KBM-7 (cell line): ENCODE results near the gene ACSL5.
"Not testable (repeated sequence)": the region's sequence is repeated elsewhere in the genome, so short reads cannot be mapped to it uniquely, and the experiment has no call there.

Experiments
- DNase-seq: peaks from one replicate; pipeline ENCODE4 v3.0.0-alpha.2; 2015
- in situ Hi-C: fragments of 300-500 bp; cut with MboI; formaldehyde crosslinking; loops from 2 replicates; pipeline ENCODE4 v1.14.3; 2020; ENCODE audit warnings: low sequenced_read_pairs, low pct_unique_long_range_greater_than_20kb, mixed read lengths

ACSL5 gene

DNA sequence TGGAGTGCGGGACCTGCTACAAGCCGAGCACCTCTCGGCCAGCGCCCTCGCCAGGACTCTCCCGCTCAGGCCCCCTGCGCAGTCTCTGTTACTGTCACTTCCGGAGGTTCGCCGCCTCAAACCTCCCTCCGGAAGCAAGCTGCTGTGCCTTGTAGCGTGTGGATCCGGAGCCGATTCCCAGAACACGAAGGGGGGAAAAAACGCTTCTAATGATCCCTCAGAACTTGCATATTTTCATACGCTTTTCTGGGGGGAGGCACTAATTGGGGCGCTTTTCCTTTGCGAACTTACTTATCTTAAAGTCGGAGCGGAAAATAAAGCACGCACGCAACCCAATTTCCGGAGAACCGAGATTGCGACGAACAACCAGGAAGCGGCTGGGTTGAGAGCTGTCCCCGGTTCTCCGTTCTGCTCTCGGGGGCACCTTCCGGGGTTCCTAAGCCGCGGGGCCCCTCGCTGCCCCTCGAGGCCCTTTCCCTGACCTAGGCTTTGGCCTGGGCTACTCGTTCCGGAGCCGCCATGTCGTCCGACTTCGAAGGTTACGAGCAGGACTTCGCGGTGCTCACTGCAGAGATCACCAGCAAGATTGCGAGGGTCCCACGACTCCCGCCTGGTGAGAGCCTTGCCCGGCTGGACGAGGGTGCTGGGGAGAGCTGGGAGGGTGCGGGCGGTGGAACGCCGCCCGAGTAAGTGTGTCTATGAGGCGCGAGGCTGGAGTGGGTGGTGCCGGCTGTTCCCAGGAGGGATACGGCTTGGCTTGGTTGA, 73.1 kb downstream of the ACSL5 start, which contains the start of the genes VTI1A and ZDHHC6:
VTI1A (plus strand) TSS at position 361 of the 765 bp plus-strand sequence; CDS start at position 520, 159 bp downstream.
ZDHHC6 (minus strand) TSS at position 60 of the 765 bp plus-strand sequence. CDS start 1,478 bp downstream, outside the sequence.
- peak; percentile 86 for DNase-seq
- in situ Hi-C loops = no loop called here

DNA sequence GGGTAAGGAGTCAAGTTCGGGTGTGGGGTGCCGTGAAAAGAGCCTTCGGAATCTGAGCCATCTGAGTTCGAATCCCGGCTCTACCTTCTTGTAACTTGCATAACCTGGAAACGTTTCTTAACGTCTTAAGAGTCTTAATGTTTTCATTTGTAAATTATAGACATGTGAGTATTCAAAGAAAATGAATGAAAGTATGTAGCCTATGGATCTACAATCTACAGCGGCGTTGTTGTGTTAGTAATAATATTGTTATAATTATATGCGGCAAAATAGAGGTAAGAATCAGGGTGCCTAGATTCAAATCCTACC, 73.7 kb downstream of the ACSL5 start:
- no peak for DNase-seq
- in situ Hi-C loops = no loop called here

DNA sequence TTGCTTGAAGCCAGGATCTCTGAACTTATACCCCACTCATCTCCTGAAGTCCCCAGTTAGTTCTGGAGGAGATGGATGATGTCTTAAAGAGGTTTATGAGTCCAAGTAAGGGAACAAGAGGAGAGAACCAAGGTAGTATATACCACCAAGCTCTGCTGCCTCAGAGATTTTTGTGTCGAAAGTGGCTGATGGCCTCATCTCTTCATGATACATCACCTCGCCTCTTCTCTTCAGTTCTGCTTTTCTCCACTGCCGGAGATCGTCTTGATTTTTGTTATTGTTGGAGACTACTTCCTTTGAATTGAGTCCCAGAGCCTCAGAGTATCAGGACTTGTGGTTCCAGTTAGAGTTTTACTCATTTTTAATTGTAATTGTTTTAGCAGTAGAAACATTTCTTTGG, 75.0 kb downstream of the ACSL5 start:
- peak; percentile 17 for DNase-seq
- in situ Hi-C loops = no loop called here

DNA sequence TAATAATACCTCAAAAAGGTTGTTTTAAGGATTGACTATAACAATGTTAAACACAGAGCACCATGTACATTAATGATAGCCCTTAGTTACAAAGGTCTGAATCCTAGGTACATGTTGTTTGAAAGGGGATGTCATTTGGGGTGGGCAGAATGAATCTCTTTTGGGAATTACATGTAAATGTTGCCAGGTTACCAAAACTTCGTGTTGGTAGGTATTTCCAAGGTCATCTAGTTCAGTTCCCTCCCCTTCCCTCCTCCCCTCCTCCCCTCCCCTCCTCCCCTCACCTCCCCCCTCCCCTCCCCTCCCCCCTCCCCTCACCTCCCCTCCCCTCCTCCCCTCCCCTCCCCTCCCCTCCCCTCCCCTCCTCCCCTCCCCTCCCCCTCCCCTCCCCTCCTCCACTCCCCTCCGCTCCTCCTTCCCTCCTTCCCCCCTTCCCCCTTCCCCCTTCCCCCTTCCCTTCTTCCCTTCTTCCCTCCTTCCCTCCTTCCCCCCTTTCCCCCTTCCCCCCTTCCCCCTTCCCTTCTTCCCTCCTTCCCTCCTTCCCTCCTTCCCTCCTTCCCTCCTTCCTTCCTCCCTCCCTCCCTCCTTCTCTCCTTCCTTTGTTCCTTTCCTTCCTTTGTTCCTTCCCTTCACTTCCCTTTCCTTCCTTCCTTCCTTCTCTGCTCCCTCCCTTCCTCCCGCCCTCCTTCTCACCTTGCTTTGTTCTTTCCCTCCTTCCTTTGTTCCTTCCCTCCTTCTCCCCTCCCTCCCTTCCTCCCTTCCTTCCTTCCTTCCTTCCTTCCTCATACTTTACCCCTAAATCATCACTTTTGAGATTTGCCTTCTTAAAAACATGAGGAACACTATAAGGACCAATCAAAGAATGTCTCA, 81.2 kb downstream of the ACSL5 start:
- in situ Hi-C loops = no loop called here
- DNase-seq = no peak

DNA sequence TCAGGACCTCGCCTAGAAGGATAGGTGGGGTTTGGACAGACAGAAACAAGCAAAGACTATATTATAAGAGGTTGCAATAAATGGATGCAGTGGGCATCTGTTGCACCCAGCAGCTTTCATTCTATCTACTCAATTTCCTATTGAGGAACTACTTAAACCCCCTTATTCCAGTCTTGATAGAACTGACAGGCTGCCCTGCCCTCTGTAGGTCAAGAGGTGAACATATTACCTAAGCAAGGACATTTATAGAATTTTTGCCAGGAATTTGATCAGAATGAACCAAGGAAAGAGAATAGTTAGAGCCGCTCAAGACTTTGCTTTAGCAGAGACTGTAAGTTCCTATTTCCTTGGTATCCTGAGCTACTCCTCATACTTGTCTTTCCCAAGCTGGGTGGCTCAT, 82.6 kb downstream of the ACSL5 start:
- DNase-seq = peak; percentile 8

DNA sequence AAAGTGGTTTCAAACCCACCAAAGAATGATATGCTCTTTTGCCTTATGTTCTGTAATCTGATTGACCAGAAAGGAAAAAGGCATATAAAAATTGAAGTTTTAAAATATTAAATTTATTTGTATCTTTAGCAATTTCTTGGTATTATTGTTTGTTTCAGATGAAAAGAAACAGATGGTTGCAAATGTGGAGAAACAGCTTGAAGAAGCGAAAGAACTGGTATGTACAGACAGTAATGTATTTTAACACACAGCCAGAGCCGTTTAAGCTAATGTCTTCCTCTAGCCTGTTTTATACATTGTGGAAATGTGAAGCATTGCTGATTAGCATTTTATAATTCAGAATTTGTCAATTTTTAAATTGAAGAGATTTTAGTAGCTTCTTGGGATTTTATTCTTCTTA, 86.5 kb downstream of the ACSL5 start:
- in situ Hi-C loops = no loop called here
- DNase-seq = no peak

More for the DNA sequence above, 82.6 kb downstream of the ACSL5 start:
- in situ Hi-C loops = no loop called here

DNA sequence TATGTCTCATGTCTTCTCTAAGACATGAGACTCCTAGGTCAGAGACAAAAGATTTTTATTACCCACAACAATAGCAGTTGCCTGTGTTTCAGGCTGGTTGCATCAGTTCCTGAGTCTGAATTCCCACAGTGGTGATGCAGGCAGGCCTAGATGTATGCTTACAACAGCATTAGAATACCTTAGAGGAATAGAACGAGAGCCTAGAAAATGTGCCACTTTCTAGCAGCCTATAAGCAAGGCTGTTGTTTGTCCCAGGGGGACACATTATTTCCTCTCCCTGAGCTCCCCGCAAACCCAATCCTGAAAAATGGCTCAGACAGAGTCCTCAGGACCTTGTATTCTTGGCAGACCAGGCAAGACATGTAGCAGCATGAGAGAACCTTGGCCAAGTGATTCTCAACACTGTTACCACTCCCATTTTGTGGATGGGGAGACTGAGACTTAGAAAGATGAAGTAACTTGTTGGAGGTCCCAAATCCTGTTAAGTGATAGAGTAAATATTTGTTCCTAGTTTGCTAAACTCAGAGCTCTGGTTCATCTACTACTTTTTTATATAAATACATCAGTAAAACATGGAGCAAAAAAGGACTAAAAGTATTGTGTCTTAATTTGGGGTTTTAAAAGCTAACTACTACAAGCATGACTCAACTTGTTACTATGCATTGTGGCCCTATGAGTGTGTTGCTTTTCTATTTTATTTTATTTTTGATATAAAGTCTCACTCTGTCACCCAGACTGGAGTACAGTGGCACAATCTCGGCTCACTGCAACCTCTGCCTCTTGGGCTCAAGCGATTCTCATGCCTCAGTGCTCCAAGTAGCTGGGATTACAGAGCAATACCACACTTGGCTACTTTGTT, 87.3 kb downstream of the ACSL5 start:
- no peak for DNase-seq
- in situ Hi-C loops = no loop called here

DNA sequence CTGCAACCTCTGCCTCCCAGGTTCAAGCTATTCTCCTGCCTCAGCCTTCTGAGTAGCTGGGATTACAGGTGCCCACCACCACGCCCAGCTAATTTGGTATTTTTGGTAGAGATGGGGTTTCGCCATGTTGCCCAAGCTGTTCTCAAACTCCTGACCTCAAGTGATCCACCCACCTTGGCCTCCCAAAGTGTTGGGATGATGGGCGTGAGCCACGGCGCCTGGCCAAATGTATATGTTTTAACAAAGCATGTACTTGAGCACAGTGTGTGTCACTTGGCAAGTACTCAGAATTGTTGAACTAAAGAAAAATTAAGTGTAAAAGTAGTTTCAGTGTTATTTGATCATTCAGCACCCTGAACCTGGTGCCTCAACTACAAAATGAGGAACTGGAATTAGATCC, 90.2 kb downstream of the ACSL5 start:
- DNase-seq, in situ Hi-C loops: not testable (repeated sequence)

DNA sequence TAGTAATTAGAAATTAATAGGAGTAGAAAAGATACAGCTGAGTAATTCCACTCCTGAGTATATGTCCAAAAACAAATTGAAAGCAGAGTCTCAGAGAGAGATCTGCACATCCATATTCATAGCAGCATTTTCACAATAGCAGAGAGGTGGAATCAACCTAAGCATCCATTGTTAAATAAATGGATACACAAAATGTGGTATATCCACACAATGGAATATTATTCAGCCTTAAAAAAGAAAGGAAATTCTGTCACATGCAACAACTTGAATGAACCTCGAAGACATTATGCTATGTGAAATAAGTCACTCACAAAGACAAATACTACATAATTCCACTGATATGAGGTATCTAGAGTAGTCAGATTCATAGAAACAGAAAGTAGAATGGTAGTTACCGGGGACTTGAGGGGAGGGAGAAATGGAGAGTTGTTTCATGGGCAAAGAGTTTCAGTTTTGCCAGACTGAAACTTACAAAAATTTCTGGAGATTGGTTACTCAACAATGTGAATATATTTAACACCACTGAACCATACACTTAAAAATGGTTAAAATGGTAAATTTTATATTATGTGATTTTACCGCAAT, 91.5 kb downstream of the ACSL5 start:
- no peak for DNase-seq
- in situ Hi-C loops = no loop called here

DNA sequence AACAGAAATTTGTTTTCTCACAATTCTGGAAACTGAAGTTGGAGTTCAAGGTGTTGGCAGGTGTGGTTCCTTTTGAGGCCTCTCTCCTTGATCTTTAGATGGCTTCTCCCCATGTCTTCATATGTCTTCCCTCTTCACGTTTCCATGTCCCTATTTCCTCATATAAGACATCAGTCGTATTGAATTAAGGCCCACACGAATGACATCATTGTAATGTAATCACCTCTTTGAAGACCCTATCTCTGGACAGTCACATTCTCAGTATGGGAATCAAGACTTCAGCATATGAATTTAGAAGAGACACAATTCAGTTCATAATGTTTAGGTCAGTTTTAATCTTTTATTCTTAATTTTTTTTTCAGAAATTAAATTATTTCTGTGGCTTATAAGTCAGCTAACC, 92.9 kb downstream of the ACSL5 start:
- in situ Hi-C loops = no loop called here
- no peak for DNase-seq

DNA sequence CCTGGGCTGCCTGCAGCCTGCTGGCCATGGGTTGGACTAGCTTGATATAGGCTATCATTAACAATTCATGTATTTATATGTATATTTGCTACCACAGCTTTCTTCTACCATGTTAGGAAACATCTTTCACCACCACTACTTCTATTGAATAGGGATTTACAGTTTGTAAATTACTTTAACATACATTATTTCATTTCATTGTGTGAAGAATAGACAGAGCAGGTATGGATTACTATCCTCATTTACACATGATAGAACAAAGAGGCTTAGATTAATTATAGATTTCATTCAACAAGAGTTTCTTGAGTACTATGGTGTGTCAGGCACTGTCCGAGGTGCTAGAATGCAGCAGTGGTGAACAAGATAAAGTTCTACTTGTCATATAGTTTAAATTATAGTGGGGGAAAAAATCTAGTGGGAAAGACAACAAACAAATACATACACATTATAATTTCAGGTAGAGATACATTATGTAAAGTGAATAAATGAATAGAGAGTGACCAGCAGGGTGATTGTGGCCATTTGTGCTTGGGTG, 93.7 kb downstream of the ACSL5 start:
- DNase-seq = no peak

DNA sequence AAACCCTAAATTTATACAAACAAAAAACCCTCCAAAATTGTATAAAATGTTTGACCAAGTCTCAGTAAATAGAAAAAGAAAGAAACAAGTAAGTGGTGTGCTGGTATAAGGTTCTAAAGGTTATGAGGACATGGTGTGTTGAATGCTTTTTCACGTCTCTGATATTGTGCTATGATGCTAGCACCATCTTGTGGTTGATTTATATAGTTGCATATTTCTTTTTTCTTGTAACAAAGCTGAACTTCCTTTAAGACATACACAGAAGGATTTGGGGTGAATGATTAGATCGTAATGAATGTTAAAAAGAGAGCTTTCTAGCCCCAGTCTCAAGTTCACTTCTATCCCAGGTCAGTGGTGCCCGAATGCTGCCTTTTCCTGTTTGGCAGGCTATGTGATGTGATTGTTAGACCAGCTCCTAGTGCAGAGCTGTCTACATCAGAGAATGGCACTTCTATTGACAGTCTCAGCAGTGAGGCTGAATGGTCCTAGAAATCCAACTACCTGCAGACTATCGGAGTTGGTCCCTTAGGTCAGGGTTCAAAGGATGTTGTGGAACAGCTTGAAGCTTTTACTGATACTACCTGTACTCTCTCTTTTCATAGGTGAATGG, 98.1 kb downstream of the ACSL5 start:
- in situ Hi-C loops = no loop called here
- peak; percentile 60 for DNase-seq

More for the DNA sequence above, 93.7 kb downstream of the ACSL5 start:
- in situ Hi-C loops = no loop called here

DNA sequence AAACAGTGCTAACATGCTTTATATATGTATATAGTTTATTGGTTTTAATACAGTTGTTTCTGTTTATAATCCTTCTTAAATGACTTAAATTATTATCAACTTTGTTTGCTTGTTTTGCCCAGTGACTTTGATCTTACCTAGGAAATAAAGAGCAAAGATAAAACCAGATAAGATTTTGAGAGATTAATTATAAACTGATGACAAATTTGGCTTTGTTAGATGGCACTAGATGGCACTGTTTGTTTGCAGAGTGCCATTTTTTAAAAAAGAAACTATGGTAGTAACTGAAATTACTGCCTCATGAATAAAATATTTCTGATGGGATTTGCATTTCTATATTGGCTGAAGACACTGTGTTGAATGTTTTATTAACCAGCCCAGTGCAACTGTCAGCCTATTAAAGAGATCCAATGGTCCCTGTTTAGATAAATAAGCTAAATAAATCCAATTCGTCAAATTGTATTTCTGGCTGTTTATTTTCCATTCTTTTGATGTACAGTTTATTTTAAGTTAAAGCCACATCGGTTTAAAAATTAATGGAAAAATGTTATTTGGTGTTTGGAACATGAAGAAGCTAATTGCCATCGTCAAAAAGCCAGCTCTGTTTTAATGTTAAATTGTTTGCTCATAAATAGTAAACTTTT, 101.8 kb downstream of the ACSL5 start:
- peak; percentile 4 for DNase-seq
- in situ Hi-C loops = no loop called here
